WTC11 (cell line): ENCODE measurements around the gene ATXN7L2.

ENCODE experiments used
- CTCF ChIP-seq: fragments of 200-600 bp; IDR thresholded peaks from 2 replicates; pipeline ENCODE4 v1.8.0; 2022; ENCODE audit warnings: antibody characterized with exemption
- E2F1 ChIP-seq: sonication (generic); formaldehyde crosslinking; IDR thresholded peaks from 2 replicates; pipeline ENCODE4 v1.8.0; 2022; ENCODE audit warnings: mild to moderate bottlenecking, missing genetic modification reagents
- ESRRA ChIP-seq: sonication (generic); formaldehyde crosslinking; IDR thresholded peaks from 2 replicates; pipeline ENCODE4 v1.8.1; 2022; ENCODE audit warnings: mild to moderate bottlenecking, missing genetic modification reagents, borderline replicate concordance
- IRF2 ChIP-seq: sonication (generic); formaldehyde crosslinking; IDR thresholded peaks from 2 replicates; pipeline ENCODE4 v1.8.0; 2022; ENCODE audit warnings: low read depth, missing genetic modification reagents, borderline replicate concordance
- JUN ChIP-seq: sonication (generic); formaldehyde crosslinking; IDR thresholded peaks from 2 replicates; pipeline ENCODE4 v1.8.0; 2023; ENCODE audit warnings: mild to moderate bottlenecking, missing genetic modification reagents
- NFE2L1 ChIP-seq: sonication (generic); formaldehyde crosslinking; IDR thresholded peaks from 2 replicates; pipeline ENCODE4 v1.8.1; 2023; ENCODE audit warnings: missing genetic modification reagents
- RELA ChIP-seq: sonication (generic); formaldehyde crosslinking; IDR thresholded peaks from 2 replicates; pipeline ENCODE4 v1.8.1; 2022; ENCODE audit warnings: missing genetic modification reagents, mild to moderate bottlenecking, borderline replicate concordance
- USF2 ChIP-seq: sonication (generic); formaldehyde crosslinking; IDR thresholded peaks from 2 replicates; pipeline ENCODE4 v1.8.1; 2023; ENCODE audit warnings: mild to moderate bottlenecking, missing genetic modification reagents, moderate library complexity
- ZBTB21 ChIP-seq: sonication (generic); formaldehyde crosslinking; IDR thresholded peaks from 2 replicates; pipeline ENCODE4 v1.8.1; 2023; ENCODE audit warnings: mild to moderate bottlenecking, missing genetic modification reagents, borderline replicate concordance
- ZNF317 ChIP-seq: sonication (generic); formaldehyde crosslinking; IDR thresholded peaks from 2 replicates; pipeline ENCODE4 v1.8.1; 2023; ENCODE audit warnings: low read depth, mild to moderate bottlenecking, moderate library complexity, missing genetic modification reagents, borderline replicate concordance

GRCh38 chr1:109503935-109504334 lies 20.2 kb downstream of the ATXN7L2 start:
- no peak for TF ChIP-seq ZNF317 (CRISPR knock-in tag)
- TF ChIP-seq CTCF, result no peak
- no peak for TF ChIP-seq ZBTB21 (CRISPR knock-in tag)
- no peak for TF ChIP-seq ESRRA (CRISPR knock-in tag)
- TF ChIP-seq IRF2 (CRISPR knock-in tag), result no peak
- no peak for TF ChIP-seq USF2
- TF ChIP-seq RELA (CRISPR knock-in tag), result no peak
- TF ChIP-seq JUN (CRISPR knock-in tag), result no peak
- TF ChIP-seq NFE2L1 (CRISPR knock-in tag), result no peak
- no peak for TF ChIP-seq E2F1 (CRISPR knock-in tag)
